ENCODE measurements around the gene VPS18.

- TF ChIP-seq CTCF (IDR thresholded peaks at IDR 0.05), result peak; percentile 68
- TF ChIP-seq EZH2 (IDR thresholded peaks at IDR 0.05; ENCODE audit: borderline replicate concordance, insufficient read depth, low read depth, low read length, poor library complexity, severe bottlenecking), result no peak
These were observed 36.4 kb downstream of the VPS18 start for GRCh38 chr15:40930430-40931299.

Data from B cell (primary cell).